Thoracic aorta (tissue), 2 donors: Measurements from ENCODE around the gene LYST. TPM values are rescaled to one million over a fixed set of nuclear protein-coding genes. Genes with fewer than 3 reads are reported as not detected.

ENCODE experiments used
- ATAC-seq: fragments of 150-250 bp; one replicate; pipeline ENCODE4 v1.8.0; 2017; ENCODE audit warnings: low read depth; ENCODE audit not compliant: insufficient number of reproducible peaks, low FRiP score
- DNase-seq: peaks from one replicate; pipeline ENCODE4 v3.0.0-alpha.2; 2020; ENCODE audit warnings: low spot score
- H3K27ac ChIP-seq, 2 donors: fragments of 200-600 bp; sonication (generic); 1 replicate in 1 of 2; 2 replicates in 1 of 2; pipeline ENCODE4 v1.5.1; 2016; ENCODE audit warnings: mild to moderate bottlenecking in 2 of 2, moderate library complexity in 2 of 2
- H3K27me3 ChIP-seq: fragments of 200-600 bp; sonication (generic); replicated peaks from 2 replicates; pipeline ENCODE4 v1.6.0; 2016; ENCODE audit warnings: mild to moderate bottlenecking; ENCODE audit not compliant: insufficient read depth
- H3K36me3 ChIP-seq: fragments of 200-600 bp; sonication (generic); one replicate; pipeline ENCODE4 v1.5.1; 2016
- H3K4me1 ChIP-seq, 2 donors: fragments of 200-600 bp; sonication (generic); 1 replicate in 1 of 2; 2 replicates in 1 of 2; pipeline versions ENCODE4 v1.5.1 to v1.6.0; 2016; ENCODE audit warnings: low read depth in 2 of 2, mild to moderate bottlenecking in 1 of 2; ENCODE audit not compliant: control insufficient read depth in 1 of 2
- H3K4me3 ChIP-seq: fragments of 200-600 bp; sonication (generic); 2 replicates; pipeline ENCODE4 v1.5.1; 2016; ENCODE audit warnings: mild to moderate bottlenecking
- H3K9me3 ChIP-seq: fragments of 200-600 bp; sonication (generic); 2 replicates; pipeline ENCODE4 v1.5.1; 2016
- CTCF ChIP-seq: fragments of 200-600 bp; sonication (generic); IDR thresholded peaks from one replicate; pipeline ENCODE4 v1.5.1; 2019; ENCODE audit warnings: antibody characterized with exemption
- total RNA-seq, 2 donors: library from RNA; depleted of rRNA; stranded (reverse); fragments of >200 nt; gene quantifications; one replicate each; pipeline versions ENCODE4 v1.1.0 to v1.2.3, GENCODE V29; 2016

The LYST gene
- total RNA-seq, 2 donors from 2014 or later = 32.5 to 32.8 TPM

DNA sequence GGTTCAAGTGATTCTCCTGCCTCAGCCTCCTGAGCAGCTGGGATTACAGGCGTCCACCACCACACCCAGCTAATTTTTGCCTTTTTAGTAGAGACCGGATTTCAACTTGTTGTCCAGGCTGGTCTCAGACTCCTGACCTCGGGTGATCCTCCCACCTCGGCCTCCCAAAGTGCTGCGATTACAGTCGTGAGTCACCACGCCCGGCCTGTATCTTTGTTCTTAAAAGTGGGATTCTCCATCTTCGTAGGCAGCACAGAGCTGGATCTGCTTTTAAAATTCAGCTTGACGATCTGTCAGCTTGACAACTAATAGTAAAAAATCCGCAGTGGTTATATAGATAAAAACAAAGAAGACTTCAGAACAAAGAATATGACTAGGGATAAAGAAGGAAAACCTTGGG, 214.3 kb downstream of the LYST start:
- Histone ChIP-seq H3K27me3 (peaks cover 10% of the 10 kb centered on the region), H3K4me1 (peaks cover 13 to 25% of the 10 kb centered on the region in 2 donors), H3K9me3 (no peaks in the 10 kb centered on the region), H3K4me3 (no peak overlapping the region), H3K27ac (no peak overlapping the region), H3K36me3 (no peaks in the 10 kb centered on the region)
- DNase-seq (no peak), ATAC-seq (no peak)
- TF ChIP-seq CTCF = no peak

DNA sequence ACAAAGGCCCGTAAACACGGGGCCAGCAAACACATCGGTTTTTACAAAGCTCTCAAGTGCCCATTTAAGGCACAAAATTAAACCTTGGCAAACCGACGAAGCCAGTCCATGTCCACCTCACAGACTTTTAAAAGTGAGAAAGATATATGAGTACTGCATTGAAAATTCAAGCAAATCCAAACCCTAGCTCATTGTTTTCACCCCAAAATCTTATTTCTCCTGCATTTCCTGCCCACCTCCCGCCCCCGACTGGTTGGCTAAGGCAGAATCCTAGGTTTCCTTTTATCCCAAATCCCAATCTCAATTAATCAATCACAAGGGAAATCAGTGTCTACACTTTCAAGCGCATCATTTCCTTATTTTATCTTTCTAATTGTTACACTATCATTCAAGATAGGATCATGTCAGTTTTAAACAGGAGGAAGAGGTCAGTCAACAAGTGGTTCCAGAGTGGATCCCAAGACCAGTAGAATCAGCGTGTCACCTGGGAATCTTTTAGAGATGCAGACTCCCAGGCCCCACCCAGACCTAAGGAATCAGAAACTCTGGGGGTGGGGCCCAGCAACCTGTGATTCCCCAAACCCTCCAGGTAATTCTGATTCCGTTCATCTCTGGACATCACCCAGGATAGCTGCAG, 215.4 kb downstream of the LYST start:
- no peak for TF ChIP-seq CTCF
- Histone ChIP-seq H3K9me3 (no peaks in the 10 kb centered on the region), H3K27ac (no peak overlapping the region), H3K4me1 (peaks cover 13 to 25% of the 10 kb centered on the region in 2 donors), H3K27me3 (peaks cover 10% of the 10 kb centered on the region), H3K36me3 (no peaks in the 10 kb centered on the region), H3K4me3 (no peak overlapping the region)
- ATAC-seq (no peak), DNase-seq (no peak)

- TF ChIP-seq CTCF = no peak
- ATAC-seq (no peak), DNase-seq (no peak)
- Histone ChIP-seq H3K27ac (no peak overlapping the region), H3K4me3 (peak overlapping the region; percentile 64), H3K27me3 (peaks cover 10% of the 10 kb centered on the region), H3K9me3 (no peaks in the 10 kb centered on the region), H3K36me3 (no peaks in the 10 kb centered on the region), H3K4me1 (peaks cover 13 to 25% of the 10 kb centered on the region in 2 donors)
Measured at GRCh38 chr1:235650341-235651169, 216.2 kb downstream of the LYST start.

DNA sequence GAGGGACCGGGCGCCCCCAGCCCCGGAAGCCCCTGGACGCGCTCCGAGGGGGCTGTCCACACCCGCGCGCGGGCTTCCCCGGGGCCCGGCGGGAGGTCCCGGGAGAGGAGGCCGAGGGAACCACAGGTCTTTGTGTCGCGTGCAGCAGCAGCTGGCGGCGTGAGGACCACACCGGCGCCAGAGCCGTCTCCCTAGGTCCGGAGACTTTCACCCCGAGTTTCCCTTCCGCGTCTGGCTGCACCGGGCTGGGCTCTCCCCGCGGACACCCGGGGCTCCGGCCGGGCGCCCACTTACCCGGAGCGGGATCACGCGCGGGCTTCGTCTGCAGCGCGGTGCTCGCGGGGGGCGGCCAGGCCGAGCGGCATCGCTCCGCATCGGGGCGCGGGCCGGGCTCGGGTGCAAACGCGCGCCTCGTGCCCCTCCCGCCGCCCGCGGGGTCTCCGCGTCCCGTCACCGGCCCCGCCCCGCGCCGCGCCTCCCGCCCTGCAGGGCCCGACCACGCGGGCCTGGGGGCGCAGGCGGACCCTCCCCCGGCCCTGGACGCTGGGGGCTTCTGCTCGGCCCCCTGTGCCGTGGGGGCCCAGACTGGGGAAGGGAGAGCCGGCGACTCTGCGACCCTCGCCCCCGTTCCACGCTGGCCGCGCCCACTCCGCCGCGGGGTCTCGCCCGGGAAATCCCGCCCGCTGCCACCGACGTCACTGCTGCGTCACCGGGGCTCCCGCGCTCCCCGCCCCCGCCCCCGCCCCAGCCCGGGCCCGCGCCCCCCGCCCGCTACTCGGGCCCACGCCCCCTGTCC, 217.1 kb downstream of the LYST start, which contains the start of gene GNG4:
Gene GNG4, minus strand, starts transcription at position 417 of the 796 bp plus-strand sequence. CDS start 65,946 bp downstream, outside the sequence.
- no peak for TF ChIP-seq CTCF
- Histone ChIP-seq H3K36me3 (no peaks in the 10 kb centered on the region), H3K4me1 (peaks cover 13 to 25% of the 10 kb centered on the region in 2 donors), H3K27me3 (peaks cover 10% of the 10 kb centered on the region), H3K27ac (no peak within 1 kb of the TSS), H3K9me3 (no peaks in the 10 kb centered on the region), H3K4me3 (peak within 1 kb of the TSS; percentile 64)
- no peak for ATAC-seq
- DNase-seq = no peak

- H3K27me3 ChIP-seq = peaks cover 10% of the 10 kb centered on the region
- peaks cover 13 to 25% of the 10 kb centered on the region in 2 donors for H3K4me1 ChIP-seq
- TF ChIP-seq CTCF = no peak
- no peak overlapping the region for H3K27ac ChIP-seq
- peak overlapping the region; percentile 64 for H3K4me3 ChIP-seq
- H3K9me3 ChIP-seq = no peaks in the 10 kb centered on the region
- ATAC-seq = no peak
- H3K36me3 ChIP-seq = no peaks in the 10 kb centered on the region
- no peak for DNase-seq
Measured at GRCh38 chr1:235648954-235649367, 217.7 kb downstream of the LYST start.
